Dermis microvascular lymphatic vessel endothelial cell (primary cell): Measurements from ENCODE around the gene SCRT2. TPM values are rescaled to one million over a fixed set of nuclear protein-coding genes. Genes with fewer than 3 reads are reported as not detected.
"Not testable (repeated sequence)": the region's sequence is repeated elsewhere in the genome, so short reads cannot be mapped to it uniquely, and the experiment has no call there.

Experiments used
- DNase-seq, 2 donors: peaks; one replicate each; pipeline versions ENCODE4 v3.0.0 to v3.0.0-alpha.2; 2010; ENCODE audit warnings: low read depth in 2 of 2
- total RNA-seq: library from RNA; depleted of rRNA; stranded (reverse); fragments of >200 nt; gene quantifications from 2 replicates; pipeline ENCODE4 v1.2.1, GENCODE V29; 2014

SCRT2 gene
- total RNA-seq, result not detected in 2 replicates

- DNase-seq, result peak; percentile 25 to 84
Observed at GRCh38 chr20:675453-676314, at the start of gene SCRT2. TSS of gene SCRT2 (minus strand) at chr20:675802. CDS start at chr20:675601, 201 bp downstream.

DNA sequence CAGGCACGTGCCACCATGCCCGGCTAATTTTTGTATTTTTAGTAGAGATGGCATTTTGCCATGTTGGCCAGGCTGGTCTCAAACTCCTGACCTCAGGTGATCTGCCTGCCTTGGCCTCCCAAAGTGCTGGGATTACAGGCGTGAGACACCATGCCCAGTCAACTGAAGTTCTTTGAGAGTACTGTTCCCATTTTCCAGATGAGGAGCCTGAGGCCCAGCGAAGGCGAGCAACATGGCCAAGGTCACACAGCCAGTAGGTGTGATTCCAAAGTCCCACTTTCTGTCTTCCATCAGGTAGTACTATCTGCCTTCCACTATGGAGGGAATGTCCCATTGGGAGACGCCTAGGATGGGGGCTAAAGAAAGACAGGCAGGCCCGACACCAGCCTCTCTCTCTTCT, 49.2 kb upstream of the SCRT2 start:
- not testable (repeated sequence) for DNase-seq

DNA sequence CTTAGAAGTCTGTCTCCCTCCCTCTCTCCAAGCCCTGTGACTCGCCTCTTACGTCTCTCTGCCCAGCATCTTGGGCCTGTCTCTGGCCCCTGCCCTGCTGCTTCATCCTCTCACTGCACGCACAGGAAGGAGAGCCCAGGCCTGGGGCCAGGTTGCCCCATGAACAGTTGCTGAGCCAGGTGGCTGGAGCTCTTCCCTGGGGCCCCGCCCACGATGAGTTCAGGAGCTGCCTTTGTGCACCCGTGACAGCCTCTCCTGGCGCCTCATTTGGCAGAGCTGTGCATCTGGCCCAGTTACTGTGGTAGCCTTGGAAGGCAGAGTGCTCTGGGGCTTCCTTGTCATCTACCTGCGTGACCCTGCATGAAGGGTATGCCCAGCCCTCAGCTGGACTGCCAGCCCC, 48.2 kb upstream of the SCRT2 start:
- DNase-seq, result no peak

DNA sequence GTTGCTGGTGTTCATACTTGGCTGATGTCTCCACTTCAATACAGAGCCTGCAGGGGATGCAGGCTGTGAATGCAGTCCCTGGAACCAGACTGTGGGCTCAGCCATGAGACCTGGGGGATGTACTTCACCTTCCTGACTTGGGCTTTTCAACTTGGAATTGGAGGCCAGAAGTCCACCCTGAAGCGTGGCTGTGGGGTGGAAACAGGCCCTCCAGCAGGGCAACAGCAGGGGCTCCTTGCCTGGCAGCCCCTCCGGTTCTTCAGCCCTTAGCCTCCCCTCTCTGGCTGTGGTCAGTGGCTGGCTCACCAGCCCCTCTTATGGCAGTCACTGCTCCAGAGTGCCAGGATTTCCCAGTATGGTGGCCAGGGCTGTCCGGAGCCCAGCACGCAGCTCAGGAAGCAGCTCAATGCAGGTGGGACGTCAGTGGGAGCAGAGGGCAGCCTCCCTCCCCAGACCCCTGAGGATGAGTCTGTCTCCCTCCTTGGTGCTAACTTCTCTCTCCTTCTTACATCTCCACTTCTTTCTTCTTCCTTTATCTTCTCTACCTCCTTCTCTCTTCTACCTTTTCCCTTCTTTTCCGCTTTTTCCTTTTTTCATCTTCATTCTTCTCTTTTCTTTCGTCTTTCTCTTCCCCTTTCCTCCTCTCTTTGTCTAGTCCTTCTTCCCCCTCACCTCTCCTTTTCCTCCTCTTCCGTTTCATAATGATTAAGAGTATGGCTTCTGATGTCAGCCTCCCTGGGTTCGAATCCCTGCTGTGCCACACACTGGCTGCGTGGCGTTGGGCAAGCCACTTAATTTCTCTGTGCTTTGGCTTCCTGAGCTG, 47.4 kb upstream of the SCRT2 start:
- DNase-seq, result no peak

GRCh38 chr20:721876-722275, 46.3 kb upstream of the SCRT2 start:
- no peak for DNase-seq

- DNase-seq, result no peak
Observed at GRCh38 chr20:719816-720215, 44.2 kb upstream of the SCRT2 start.

DNA sequence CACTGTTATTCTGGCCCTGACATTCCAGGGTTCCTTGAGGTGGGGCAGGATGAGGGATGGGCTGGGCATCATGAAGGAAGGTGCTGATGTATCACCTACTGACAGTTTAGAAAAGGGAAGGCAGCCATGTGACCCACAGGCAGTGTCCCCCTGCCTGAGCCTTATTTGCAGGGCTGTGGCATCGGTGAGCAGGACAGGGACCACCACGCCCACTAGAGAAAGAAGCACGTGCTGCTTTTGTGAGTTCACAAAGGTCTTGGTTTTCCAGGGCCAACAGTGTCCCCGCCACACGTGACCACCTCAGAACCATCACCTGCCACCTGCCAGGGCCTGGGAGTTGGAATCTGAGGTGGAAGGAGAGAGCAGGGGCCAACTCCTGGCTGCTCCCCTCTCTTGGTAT, 43.5 kb upstream of the SCRT2 start:
- no peak for DNase-seq

GRCh38 chr20:717832-718231, 42.2 kb upstream of the SCRT2 start:
- no peak for DNase-seq

DNA sequence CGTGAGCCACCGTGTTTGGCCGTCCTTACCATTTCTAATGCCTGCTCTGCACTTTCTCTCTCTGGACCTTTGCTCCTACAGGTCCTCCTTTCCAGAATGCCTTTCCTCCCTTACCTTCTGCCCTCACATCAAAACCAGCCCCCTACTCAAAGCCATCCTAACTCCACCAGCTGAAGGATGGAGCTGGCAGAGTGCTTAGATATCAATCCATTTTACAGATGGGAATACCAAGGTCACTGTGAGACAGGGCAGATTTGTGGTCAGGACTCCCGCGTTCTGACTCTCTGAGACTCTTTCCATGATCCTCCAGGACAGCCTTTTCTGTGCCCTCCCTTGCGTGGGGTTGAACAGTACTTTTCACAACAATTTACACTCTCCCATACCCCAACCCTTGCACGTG, 41.7 kb upstream of the SCRT2 start:
- DNase-seq, result no peak

DNA sequence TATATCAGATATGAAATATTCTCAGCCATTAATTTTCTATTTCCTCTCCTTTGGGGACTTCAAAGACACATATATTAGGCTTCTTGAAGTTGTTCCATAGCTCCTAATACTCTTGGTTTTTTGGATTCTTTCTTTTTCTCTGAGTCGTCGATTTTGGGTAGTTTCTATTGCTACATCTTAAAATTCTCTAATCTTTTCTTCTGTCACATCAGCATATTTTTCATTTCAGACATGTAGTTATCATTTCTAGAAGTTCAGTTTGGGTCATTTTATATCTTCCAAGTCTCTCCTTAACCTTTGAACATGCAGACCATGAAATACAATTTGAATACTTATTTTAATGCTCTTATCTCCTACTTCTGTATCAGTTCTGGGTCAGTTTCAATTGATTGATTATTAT, 38.9 kb upstream of the SCRT2 start:
- no peak for DNase-seq

DNA sequence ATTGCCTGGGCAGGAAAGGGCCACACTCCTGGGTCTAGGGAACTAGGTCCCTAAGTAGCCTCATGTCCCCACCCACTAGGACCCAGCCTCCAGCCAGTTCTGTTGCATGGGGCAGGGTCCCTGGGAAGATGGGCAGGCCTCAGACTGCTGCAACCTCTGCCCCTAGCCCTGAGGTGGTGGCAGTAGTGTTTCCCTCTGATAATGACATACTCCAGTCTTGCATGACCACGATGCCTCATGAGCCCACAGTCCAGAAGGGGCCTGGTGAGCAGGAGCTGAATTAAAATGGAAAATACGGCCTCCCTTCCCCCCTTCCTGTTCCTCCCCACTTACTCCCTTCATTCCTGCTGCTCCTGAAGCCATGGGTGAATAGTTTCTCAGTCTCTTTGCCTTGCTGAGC, 36.0 kb upstream of the SCRT2 start:
- no peak for DNase-seq

DNA sequence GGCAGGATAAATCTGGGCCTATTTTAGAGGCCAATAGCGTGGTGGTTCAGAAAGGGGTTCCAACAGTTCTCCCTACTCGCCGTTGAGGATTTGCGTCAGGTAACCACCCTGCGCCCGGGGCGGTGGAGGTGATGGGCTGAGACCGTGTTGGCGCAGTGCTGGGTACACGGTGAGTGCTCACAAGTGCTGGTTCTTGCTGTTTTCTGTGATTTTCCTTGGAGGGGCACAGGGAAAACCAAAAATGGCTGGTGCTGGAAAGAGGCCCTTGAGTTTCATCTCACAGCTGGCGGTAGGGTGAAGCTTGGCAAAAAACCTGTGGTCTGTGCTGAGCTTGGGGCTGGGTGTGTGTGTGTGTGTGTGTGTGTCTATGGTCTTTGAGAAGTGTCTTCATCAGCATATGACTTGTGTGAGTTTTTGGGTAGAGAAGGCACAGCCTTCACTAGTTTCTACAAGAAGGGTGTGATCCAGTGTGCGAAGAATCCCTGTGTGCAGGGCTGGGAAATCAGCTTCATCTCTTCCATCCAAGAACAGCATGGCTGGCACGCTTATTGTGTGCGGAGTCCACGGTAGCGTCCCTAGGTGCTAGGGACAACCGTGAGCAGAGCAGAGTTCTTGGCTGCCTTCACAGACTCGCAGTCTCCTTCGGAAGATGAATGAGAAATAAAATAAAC, 35.3 kb upstream of the SCRT2 start:
- no peak for DNase-seq

GRCh38 chr20:709991-710779, 34.6 kb upstream of the SCRT2 start:
- DNase-seq, result no peak

DNA sequence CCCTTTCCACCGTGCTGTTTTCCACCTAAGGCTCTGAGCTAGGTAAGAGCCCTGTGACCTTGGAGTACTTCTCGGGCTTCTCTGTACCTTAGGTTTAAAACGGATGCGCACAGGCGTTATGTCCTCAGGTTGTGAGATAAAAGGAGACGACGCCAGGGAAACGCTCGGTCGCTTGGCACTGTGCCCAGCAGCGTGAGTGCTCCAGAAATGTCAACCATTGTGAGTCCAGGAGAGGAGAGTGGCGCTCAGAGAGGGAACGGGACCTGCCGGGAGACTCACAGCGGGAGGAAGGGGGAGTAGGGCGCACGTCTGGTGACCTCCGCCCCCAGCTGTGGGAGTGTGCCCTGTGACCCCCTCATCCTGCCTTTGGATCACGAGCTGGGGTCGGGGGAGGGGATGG, 33.8 kb upstream of the SCRT2 start:
- DNase-seq, result no peak

DNA sequence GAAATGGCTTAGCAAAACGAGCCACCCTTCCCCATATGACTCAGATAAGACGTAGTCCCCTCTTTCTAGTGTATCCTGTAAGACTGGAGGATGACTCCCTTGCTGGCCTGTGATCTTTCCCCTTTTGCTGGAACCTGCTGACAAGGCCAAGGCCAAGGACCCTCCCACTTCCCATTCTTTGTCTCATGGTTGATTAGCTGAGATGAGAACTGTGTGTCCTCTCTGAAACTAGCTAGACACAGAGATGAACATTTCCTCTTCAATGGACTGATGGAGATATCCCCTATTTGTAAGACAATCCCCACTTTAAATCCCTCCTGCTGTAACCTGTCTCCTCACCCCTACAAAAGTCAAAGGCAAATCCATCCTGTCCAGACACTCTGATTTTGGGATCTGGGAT, 33.4 kb upstream of the SCRT2 start:
- no peak for DNase-seq

GRCh38 chr20:707451-708110, 32.0 kb upstream of the SCRT2 start:
- DNase-seq, result no peak

- no peak for DNase-seq
Observed at GRCh38 chr20:706366-706885, 30.8 kb upstream of the SCRT2 start.

GRCh38 chr20:704726-705125, 29.1 kb upstream of the SCRT2 start:
- no peak for DNase-seq

DNA sequence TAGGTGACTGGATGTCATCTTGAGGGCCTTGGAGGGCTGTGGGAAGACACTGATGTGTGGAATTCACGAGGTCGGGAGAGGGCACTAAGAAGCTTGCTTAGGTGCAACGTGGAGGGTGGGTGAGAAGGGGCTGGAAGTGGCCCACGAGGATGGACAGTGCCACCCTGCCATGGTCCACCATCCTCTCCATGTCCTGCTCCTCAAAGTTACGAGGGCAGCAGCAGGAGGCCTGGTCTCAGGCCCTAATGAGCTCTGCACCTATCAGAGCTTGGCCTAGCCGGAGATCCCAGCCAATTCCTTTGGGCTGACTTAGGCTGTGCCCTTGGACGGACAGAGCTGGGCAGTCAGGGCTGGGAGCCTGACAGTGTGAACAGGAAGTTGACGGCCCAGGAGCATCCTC, 27.8 kb upstream of the SCRT2 start:
- no peak for DNase-seq

GRCh38 chr20:703006-703405, 27.4 kb upstream of the SCRT2 start:
- DNase-seq, result no peak
